ENCODE measurements around the gene MICAL1.

- no peak for TF ChIP-seq EZH2 (IDR thresholded peaks at IDR 0.05)
- TF ChIP-seq POLR2AphosphoS5 (IDR thresholded peaks at IDR 0.05; ENCODE audit: borderline replicate concordance, low read depth, low read length): no peak
- no peak for TF ChIP-seq FOXP2 (optimal IDR thresholded peaks at IDR 0.05; ENCODE audit: control extremely low read depth, extremely low read length, insufficient read depth)
Measured at GRCh38 chr6:109396046-109396718, 59.4 kb downstream of the MICAL1 start.
